Central memory CD4-positive, alpha-beta T cell (primary cell): ENCODE results near the gene POLE.

Source experiments
- DNase-seq: peaks from one replicate; pipeline ENCODE4 v3.0.0; 2022

The POLE gene

GRCh38 chr12:132593521-132593920 lies 93.6 kb downstream of the POLE start:
- DNase-seq, result no peak

- no peak for DNase-seq
These were observed 94.1 kb downstream of the POLE start for GRCh38 chr12:132593071-132593470.

GRCh38 chr12:132592282-132592970 lies 94.7 kb downstream of the POLE start:
- no peak for DNase-seq

GRCh38 chr12:132591107-132591935 lies 95.8 kb downstream of the POLE start:
- no peak for DNase-seq

- no peak for DNase-seq
These were observed 98.1 kb downstream of the POLE start for GRCh38 chr12:132588821-132589669.

- no peak for DNase-seq
These were observed 98.8 kb downstream of the POLE start for GRCh38 chr12:132588319-132588718.

GRCh38 chr12:132587781-132588180 lies 99.4 kb downstream of the POLE start:
- DNase-seq, result no peak

- no peak for DNase-seq
These were observed 100.2 kb downstream of the POLE start for GRCh38 chr12:132586929-132587328.

GRCh38 chr12:132585177-132585576 lies 102.0 kb downstream of the POLE start:
- no peak for DNase-seq

GRCh38 chr12:132584429-132584828 lies 102.7 kb downstream of the POLE start:
- DNase-seq, result no peak

GRCh38 chr12:132583736-132584135 lies 103.4 kb downstream of the POLE start:
- DNase-seq, result no peak

GRCh38 chr12:132583411-132583710 lies 103.8 kb downstream of the POLE start:
- no peak for DNase-seq

- DNase-seq, result no peak
These were observed 104.3 kb downstream of the POLE start for GRCh38 chr12:132582582-132583410.

GRCh38 chr12:132582058-132582420 lies 105.1 kb downstream of the POLE start:
- no peak for DNase-seq

GRCh38 chr12:132581348-132582057 lies 105.6 kb downstream of the POLE start:
- no peak for DNase-seq

- no peak for DNase-seq
These were observed 106.3 kb downstream of the POLE start for GRCh38 chr12:132580701-132581292.

- DNase-seq, result no peak
These were observed 107.4 kb downstream of the POLE start for GRCh38 chr12:132579744-132580143.

GRCh38 chr12:132578826-132579225 lies 108.3 kb downstream of the POLE start:
- no peak for DNase-seq

GRCh38 chr12:132578118-132578517 lies 109.0 kb downstream of the POLE start:
- no peak for DNase-seq

GRCh38 chr12:132577191-132577920 lies 109.8 kb downstream of the POLE start:
- no peak for DNase-seq

- no peak for DNase-seq
These were observed 110.4 kb downstream of the POLE start for GRCh38 chr12:132576701-132577100.
